ENCODE measurements around the gene CLK4.

- no peak for TF ChIP-seq CTCF (conservative IDR thresholded peaks at IDR 0.05; ENCODE audit: low read depth in 2 of 2)
- no peak for TF ChIP-seq POLR2AphosphoS5 (IDR thresholded peaks at IDR 0.05; ENCODE audit: low read depth)
- TF ChIP-seq EZH2 (IDR thresholded peaks at IDR 0.05; ENCODE audit: low read depth, unreplicated experiment) = no peak
- TF ChIP-seq ZNF331 (CRISPR knock-in tag; IDR thresholded peaks at IDR 0.05; ENCODE audit: low read depth) = no peak
- TF ChIP-seq REST (IDR thresholded peaks at IDR 0.05; ENCODE audit: unreplicated experiment) = no peak
- TF ChIP-seq EZH2phosphoT487 (IDR thresholded peaks at IDR 0.05; ENCODE audit: unreplicated experiment) = no peak
- TF ChIP-seq ETS1 (IDR thresholded peaks at IDR 0.05) = no peak
- no peak for TF ChIP-seq JUNB (IDR thresholded peaks at IDR 0.05; ENCODE audit: unreplicated experiment)
Observed at GRCh38 chr5:178595750-178596149, 31.1 kb downstream of the CLK4 start.

Data from GM23338 (cell line).